Fibroblast of lung (primary cell): ENCODE results near the gene PBX4. TPM values are rescaled to one million over a fixed set of nuclear protein-coding genes. Genes with fewer than 3 reads are reported as not detected.

ENCODE experiments used
- DNase-seq, 2 donors: peaks; one replicate each; pipeline versions ENCODE4 v3.0.0 to v3.0.0-alpha.2; 2010; ENCODE audit warnings: low read depth in 2 of 2
- H2AFZ ChIP-seq: 2 replicates; pipeline ENCODE4 v1.5.1; 2012; ENCODE audit warnings: low read length, control low read depth, inconsistent platforms
- H3K27ac ChIP-seq: 2 replicates; pipeline ENCODE4 v1.5.1; 2011; ENCODE audit warnings: low read length, control low read depth; ENCODE audit not compliant: insufficient read depth
- H3K27me3 ChIP-seq: 2 replicates; pipeline ENCODE4 v1.5.1; 2011; ENCODE audit warnings: mild to moderate bottlenecking, low read length; ENCODE audit not compliant: control insufficient read depth, insufficient read depth
- H3K36me3 ChIP-seq: 2 replicates; pipeline ENCODE4 v1.5.1; 2011; ENCODE audit warnings: low read length; ENCODE audit not compliant: control insufficient read depth, insufficient read depth
- H3K4me1 ChIP-seq: 2 replicates; pipeline ENCODE4 v1.5.1; 2011; ENCODE audit warnings: low read length; ENCODE audit not compliant: control insufficient read depth, insufficient read depth; ENCODE audit errors: extremely low read depth
- H3K4me2 ChIP-seq: 2 replicates; pipeline ENCODE4 v1.5.1; 2011; ENCODE audit warnings: low read length, control low read depth; ENCODE audit not compliant: insufficient read depth; ENCODE audit errors: extremely low read depth
- H3K4me3 ChIP-seq, 4 experiments: fragments of 200-600 bp in 1 of 4; sonication (generic) in 1 of 4; replicated peaks in 1 of 4; 2 replicates each; pipeline ENCODE4 v1.5.1; 2011 to 2016; ENCODE audit warnings: low read length in 4 of 4, low read depth in 3 of 4, mild to moderate bottlenecking in 3 of 4, control low read depth in 2 of 4, inconsistent platforms in 1 of 4, mixed read lengths in 1 of 4; ENCODE audit not compliant: insufficient read depth in 1 of 4; ENCODE audit errors: control extremely low read depth in 1 of 4
- H3K79me2 ChIP-seq: 2 replicates; pipeline ENCODE4 v1.5.1; 2012; ENCODE audit warnings: mild to moderate bottlenecking, low read length, inconsistent platforms; ENCODE audit not compliant: control insufficient read depth, insufficient read depth
- H3K9ac ChIP-seq: 2 replicates; pipeline ENCODE4 v1.5.1; 2011; ENCODE audit warnings: mild to moderate bottlenecking, low read length, control low read depth; ENCODE audit not compliant: insufficient read depth
- H3K9me3 ChIP-seq: 2 replicates; pipeline ENCODE4 v1.5.1; 2012; ENCODE audit warnings: low read depth, low read length; ENCODE audit not compliant: control insufficient read depth, insufficient read depth
- H4K20me1 ChIP-seq: 2 replicates; pipeline ENCODE4 v1.5.1; 2011; ENCODE audit warnings: low read length; ENCODE audit not compliant: control insufficient read depth, insufficient read depth; ENCODE audit errors: extremely low read depth
- CTCF ChIP-seq, 2 donors: IDR thresholded peaks in 1 of 2; conservative IDR thresholded peaks in 1 of 2; 1 replicate in 1 of 2; 2 replicates in 1 of 2; pipeline ENCODE4 v1.5.1; 2011 to 2012; ENCODE audit warnings: low read length in 2 of 2, control low read depth in 1 of 2, inconsistent platforms in 1 of 2, low read depth in 1 of 2, mild to moderate bottlenecking in 1 of 2
- EZH2 ChIP-seq: IDR thresholded peaks from 2 replicates; pipeline ENCODE4 v1.5.1; 2012; ENCODE audit warnings: low read length, control low read depth, mild to moderate bottlenecking; ENCODE audit errors: missing control alignments
- polyA plus RNA-seq, 2 donors: library from polyadenylated mRNA; depleted of rRNA in 1 of 2; stranded (reverse) in 1 of 2; unstranded in 1 of 2; fragments of >200 nt; gene quantifications; 2 replicates each; pipeline ENCODE4 v1.2.1, GENCODE V29; 2011 to 2012; ENCODE audit warnings: missing spikeins in 1 of 2
- total RNA-seq: library from RNA; depleted of rRNA; stranded (reverse); fragments of >200 nt; gene quantifications from 2 replicates; pipeline ENCODE4 v1.2.1, GENCODE V29; 2014

Gene PBX4
- total and polyA plus RNA-seq, 2 donors (not counting 1 experiment from before 2014, with no cell fraction given) = 0.39 to 1.7 TPM

- TF ChIP-seq EZH2 = no peak
These were observed 11.9 kb upstream of the PBX4 start for GRCh38 chr19:19630426-19630825.

GRCh38 chr19:19630062-19630414 is 11.6 kb upstream of the PBX4 start:
- H3K4me1 ChIP-seq = no peaks in the 10 kb centered on the region
- H3K4me2 ChIP-seq = no peak overlapping the region
- H2AFZ ChIP-seq = no peak overlapping the region
- no peak overlapping the region for H3K9ac ChIP-seq
- no peaks in the 10 kb centered on the region for H3K79me2 ChIP-seq
- no peaks in the 10 kb centered on the region for H4K20me1 ChIP-seq
- no peak overlapping the region for H3K4me3 ChIP-seq
- no peaks in the 10 kb centered on the region for H3K27me3 ChIP-seq
- TF ChIP-seq EZH2 (no peak), CTCF (conservative IDR thresholded peaks at IDR 0.05 in 1 of 2, IDR thresholded peaks at IDR 0.05 in 1 of 2; ENCODE audit: low read depth in 1 of 2, low read length in 2 of 2) (no peak)
- H3K27ac ChIP-seq = no peak overlapping the region
- DNase-seq = no peak
- peaks cover 9% of the 10 kb centered on the region for H3K36me3 ChIP-seq
- H3K9me3 ChIP-seq = no peaks in the 10 kb centered on the region

More at GRCh38 chr19:19630426-19630825, 11.9 kb upstream of the PBX4 start:
- Histone ChIP-seq H3K27ac (no peak overlapping the region), H3K9me3 (no peaks in the 10 kb centered on the region), H3K4me2 (no peak overlapping the region), H3K36me3 (peaks cover 12% of the 10 kb centered on the region), H3K4me3 (no peak overlapping the region), H4K20me1 (no peaks in the 10 kb centered on the region), H3K79me2 (no peaks in the 10 kb centered on the region), H3K4me1 (no peaks in the 10 kb centered on the region), H3K9ac (no peak overlapping the region), H2AFZ (no peak overlapping the region), H3K27me3 (no peaks in the 10 kb centered on the region)
- no peak for DNase-seq

- no peak for TF ChIP-seq EZH2
- TF ChIP-seq CTCF (conservative IDR thresholded peaks at IDR 0.05 in 1 of 2, IDR thresholded peaks at IDR 0.05 in 1 of 2; ENCODE audit: low read depth in 1 of 2, low read length in 2 of 2) = no peak
- Histone ChIP-seq H3K79me2 (no peaks in the 10 kb centered on the region), H3K4me1 (no peaks in the 10 kb centered on the region), H2AFZ (no peak overlapping the region), H3K4me3 (peak overlapping the region in 2 of 4 experiments; percentile 12 to 41), H3K4me2 (no peak overlapping the region), H3K27me3 (no peaks in the 10 kb centered on the region), H3K36me3 (no peaks in the 10 kb centered on the region), H3K9ac (no peak overlapping the region), H4K20me1 (no peaks in the 10 kb centered on the region), H3K9me3 (no peaks in the 10 kb centered on the region), H3K27ac (no peak overlapping the region)
- peak; percentile 72 to 81 for DNase-seq
These were observed 10.1 kb upstream of the PBX4 start for GRCh38 chr19:19628501-19629134.
